HG03039 (cell line): Measurements from ENCODE around the gene STRIP1.

Source experiments
- ATAC-seq: cut with Tn5 transposase; IDR thresholded peaks from one replicate; pipeline ENCODE4 v1.9.1; 2021; ENCODE audit warnings: mild to moderate bottlenecking, moderate library complexity; ENCODE audit not compliant: unreplicated experiment

The STRIP1 gene

DNA sequence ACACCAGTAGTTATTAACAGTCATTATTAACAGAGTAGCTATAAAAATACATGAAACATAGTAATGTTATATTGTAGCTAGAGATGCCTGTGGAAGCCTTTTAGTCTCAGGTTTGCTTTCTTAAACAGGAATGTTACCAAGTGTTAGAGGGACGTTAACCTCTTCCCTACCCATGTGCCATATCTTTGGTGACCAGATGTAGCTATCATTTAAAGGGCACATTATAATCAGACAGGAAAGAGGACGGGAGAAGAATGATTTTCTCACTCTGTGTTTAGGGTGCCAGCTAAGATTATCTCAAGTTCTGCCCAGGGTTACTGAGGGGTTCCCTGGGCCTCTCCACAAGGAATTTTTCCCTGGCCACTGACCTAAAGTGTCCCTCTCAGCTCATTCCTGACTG is 57.0 kb downstream of the STRIP1 start:
- ATAC-seq = no peak

DNA sequence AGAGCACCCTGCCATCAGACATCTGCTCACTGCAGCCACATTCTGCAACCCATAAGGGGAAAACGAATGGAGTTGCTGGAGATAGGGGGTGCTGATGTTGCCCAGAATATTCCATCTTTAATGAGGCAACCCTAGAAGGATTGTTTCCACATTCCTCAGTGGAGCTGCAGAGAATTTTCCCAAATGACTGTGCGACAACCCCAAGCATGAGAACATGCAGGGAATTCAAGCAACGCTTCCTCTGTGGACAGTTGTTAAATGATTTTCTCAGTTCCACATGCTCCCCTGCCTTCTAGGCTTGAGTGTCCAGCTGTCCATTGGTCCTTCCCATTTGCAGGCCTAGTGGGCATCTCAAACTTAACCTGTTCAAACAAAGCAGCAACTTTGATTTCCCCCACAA is 57.4 kb downstream of the STRIP1 start:
- no peak for ATAC-seq

DNA sequence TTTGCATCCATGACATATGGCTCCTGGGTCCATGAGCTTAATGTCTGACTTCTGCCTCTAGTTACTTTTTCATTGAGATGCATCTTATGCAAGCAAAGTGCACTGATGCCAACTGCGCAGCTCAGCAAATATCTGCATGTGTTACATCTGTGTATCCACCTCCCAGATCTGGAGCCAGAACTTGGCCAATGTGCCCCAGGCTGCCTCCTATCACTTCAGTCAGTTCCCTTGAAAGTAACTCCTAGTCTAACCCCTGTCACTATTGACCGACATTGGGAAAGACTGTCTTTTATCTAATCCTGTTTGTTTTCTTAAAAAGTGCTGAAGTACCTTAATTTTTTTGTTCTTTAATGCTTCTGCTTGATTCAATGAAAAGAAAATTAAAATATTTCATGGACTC is 58.6 kb downstream of the STRIP1 start:
- ATAC-seq = no peak

DNA sequence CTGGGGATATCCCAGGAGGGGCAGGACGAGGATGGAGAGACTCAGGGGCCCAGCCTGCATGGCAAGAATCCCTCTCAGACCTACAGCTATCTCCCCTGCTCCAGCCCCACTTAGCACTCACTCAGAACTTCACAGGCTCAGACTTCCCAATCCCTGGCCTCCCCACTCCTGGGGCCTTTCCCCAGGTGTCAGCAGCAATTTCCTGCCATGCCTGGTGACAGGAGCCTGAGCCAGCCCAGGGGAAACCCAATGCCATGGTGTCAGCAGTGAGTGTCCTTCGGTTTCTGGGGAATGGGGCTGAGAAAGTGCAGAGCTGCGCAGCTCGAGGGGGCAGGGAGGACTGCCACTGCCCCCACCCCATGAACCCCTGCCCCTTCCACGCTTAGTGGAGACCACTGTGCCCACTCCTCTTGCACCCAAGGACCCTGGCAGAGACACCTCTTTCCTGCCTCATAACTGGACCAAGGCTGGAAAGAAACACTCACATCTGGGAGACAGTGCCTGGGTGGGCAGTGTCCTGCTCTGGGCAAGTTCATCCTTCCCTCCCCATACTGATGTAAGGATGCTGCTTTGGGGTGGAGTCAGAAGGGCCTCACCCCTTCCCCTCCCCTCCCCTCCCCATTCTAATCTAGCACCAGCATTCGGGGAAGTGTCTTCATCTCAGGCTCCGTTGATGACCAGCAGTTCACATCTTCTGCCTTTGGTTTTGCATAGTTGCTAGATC is 60.7 kb downstream of the STRIP1 start:
- no peak for ATAC-seq

DNA sequence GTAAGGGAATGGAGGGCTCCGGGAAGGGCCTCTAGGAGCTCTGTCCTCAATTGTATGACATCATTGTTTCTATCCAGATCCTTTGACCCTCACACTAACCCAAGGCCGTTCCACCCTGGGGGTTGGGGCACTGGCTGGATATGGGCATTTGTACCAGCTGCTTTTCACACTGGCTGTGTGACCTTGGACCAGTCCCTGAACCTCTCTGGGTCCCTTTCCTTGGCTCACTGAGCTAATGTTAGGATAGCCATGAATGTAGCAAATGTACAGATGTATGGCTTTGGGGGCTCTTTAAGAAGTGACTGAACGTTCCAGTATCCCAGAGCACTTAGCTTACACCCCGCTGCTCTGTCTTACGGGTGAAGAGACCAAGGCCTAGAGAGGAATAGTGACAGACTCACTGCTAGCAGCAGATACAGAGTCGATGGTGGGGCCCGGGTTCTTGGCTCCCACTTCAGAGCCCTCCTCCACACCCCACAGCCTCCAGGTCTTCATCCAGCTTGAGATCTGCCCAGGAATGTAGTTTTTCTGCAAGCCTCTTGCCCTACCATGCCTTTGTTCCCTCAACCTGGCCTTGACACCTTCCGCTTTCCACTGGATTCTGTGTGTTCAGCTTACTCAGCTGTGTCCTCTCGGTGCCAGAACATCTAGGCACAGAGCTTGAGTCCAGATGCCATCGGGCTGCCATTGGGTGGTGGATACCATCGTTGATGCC is 63.2 kb downstream of the STRIP1 start:
- ATAC-seq = no peak

DNA sequence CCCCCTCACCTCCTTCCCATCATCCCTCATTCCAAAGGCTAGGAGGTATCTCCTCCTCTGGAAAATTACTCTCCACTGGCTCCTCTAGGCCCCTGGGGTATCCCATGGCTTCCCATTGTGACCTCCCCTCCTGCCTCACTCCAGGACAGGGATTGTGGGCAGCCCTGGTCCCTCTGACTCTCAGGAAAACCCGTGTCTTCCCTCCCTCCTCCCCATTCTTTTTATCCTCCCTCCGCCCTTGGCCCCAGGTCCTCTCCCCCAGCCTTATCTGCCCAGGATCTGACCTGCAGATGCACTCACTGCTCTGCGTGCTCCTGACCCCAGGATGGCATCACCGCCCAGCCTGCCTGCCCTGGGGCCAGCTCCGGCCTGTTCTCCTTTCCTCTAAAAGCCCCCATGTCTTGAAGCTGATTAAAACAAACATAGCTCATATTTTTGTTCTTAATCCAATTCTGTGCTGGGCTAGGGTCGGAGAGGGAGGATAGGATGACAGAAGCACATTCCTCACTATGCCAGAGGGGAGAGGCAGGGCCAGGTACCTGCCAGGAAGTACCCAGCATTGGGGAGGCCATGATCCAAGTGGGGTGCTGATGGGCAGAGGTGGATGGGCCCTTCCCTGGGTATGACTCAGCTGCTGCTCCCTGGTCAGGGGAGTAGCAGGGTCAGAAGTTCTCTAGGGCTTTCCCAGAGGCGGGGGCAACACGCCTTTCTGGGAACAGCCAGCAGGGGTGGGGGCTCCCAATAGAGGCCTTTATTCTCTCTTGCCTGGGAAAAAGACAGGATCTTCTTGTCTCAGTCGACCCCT is 64.0 kb downstream of the STRIP1 start:
- no peak for ATAC-seq

DNA sequence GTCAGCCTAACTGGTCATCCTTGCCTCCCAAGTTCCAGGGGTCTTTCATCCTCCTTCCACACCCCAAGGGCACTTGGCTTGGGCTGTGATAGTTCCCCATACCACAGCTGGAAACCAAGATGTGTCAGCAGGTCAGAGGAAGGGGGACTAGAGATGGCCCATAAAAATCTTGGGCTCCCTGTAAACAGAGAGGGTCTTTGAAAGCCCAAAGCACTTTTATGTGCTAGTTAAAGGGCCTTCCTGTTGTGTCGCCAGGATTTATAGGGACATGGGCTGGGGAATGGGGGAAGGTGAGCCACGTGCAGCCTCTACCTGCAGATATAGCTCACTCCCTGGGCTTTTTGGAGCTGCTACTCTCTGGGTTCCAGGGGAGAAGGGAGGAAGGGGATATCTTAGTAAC is 65.9 kb downstream of the STRIP1 start:
- no peak for ATAC-seq

DNA sequence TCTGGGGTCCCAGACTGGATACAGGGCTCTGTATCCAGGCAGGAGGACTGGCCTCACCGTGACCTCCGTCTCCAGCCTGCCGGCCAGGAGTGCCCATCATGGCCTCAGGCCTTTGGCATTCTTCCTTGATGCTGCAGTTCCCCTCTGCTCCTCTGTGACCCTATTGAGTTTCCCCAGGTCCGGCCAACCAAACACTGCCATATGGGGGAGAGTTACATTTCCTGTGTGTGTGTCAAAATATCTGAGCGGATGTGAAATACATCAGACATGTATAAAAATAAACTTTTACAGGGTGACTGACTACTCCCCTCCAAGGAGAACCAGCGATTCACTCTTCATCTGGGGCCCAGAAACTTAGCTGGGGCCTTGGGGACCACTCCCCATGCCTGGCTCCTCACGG is 67.7 kb downstream of the STRIP1 start:
- ATAC-seq = no peak
